NCI-H510A treated with DMSO at 0.1 percent for 48 hours (cell line): ENCODE measurements around the gene SUN5.
"Not testable (repeated sequence)": the region's sequence is repeated elsewhere in the genome, so short reads cannot be mapped to it uniquely, and the experiment has no call there.

Experiments used
- DNase-seq: peaks from one replicate; lab custom pipeline; 2025; lab: John Stamatoyannopoulos, UW

SUN5 gene

GRCh38 chr20:32965115-32965514, 39.1 kb downstream of the SUN5 start:
- no peak for DNase-seq

- no peak for DNase-seq
Observed at GRCh38 chr20:32964575-32964974, 39.7 kb downstream of the SUN5 start.

GRCh38 chr20:32963176-32963575, 41.1 kb downstream of the SUN5 start:
- no peak for DNase-seq

GRCh38 chr20:32962646-32963045, 41.6 kb downstream of the SUN5 start:
- not testable (repeated sequence) for DNase-seq

GRCh38 chr20:32962053-32962452, 42.2 kb downstream of the SUN5 start:
- DNase-seq = no peak

GRCh38 chr20:32960849-32961731, 43.1 kb downstream of the SUN5 start:
- no peak for DNase-seq

DNA sequence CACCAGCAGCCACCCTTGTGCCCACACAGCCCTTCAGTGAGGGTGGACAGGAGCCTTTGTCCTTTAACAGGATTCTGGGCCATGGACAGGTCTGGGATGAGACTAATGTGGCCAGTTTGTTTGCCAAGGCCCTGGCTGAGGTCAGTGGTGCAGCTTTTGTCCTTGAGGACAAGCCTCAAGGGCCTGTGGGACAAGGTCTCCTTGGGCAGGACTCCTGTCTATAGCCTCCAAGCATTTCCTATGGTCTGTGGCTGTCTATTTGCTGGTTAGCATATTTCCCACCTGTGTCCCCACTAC, 44.1 kb downstream of the SUN5 start:
- no peak for DNase-seq

DNA sequence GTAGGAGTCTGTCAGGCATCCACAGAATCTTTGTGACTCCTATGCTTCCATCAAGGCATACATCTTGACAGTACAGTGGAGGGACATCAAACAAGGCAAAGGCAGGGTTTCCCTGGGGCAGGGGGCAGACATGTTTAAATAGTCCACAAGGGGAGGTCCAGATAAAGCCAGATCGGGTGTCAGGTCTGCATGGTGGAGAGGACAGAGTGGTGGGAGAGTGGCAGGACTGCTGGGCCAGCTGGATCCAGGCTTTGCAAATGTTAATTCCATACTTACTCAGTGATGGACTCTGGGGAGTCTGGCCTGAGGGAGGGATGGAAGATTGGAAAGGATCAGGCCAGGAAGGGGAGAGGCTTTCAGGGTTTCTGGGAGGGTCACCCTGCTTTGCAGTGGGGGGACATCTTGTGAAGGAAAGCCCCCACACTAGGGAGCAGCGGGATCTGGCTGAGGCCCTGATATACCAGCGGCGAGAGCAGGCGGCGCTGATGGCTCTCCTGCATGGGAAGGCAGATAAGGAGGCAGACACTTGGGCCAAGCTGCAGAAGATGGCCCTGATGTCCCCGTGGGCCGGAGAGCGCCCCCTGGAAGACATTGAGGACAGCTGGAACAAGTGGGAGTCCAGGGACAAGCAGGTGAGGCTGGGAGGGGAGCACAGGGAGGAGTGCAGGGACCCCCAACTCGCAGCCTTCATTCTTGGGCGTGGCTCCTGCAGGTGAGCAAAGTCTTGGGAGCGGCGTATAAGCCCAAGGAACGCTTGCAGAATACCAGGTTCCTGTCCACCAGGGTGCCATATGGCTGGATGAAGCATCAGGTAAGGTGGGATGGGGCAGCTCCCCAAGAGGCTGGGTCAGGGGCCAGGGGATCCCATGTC, 44.6 kb downstream of the SUN5 start:
- no peak for DNase-seq

- no peak for DNase-seq
Observed at GRCh38 chr20:32958574-32958973, 45.7 kb downstream of the SUN5 start.

- DNase-seq = no peak
Observed at GRCh38 chr20:32957459-32957858, 46.8 kb downstream of the SUN5 start.

- not testable (repeated sequence) for DNase-seq
Observed at GRCh38 chr20:32950539-32950938, 53.7 kb downstream of the SUN5 start.

GRCh38 chr20:32946629-32947028, 57.6 kb downstream of the SUN5 start:
- DNase-seq = no peak

DNA sequence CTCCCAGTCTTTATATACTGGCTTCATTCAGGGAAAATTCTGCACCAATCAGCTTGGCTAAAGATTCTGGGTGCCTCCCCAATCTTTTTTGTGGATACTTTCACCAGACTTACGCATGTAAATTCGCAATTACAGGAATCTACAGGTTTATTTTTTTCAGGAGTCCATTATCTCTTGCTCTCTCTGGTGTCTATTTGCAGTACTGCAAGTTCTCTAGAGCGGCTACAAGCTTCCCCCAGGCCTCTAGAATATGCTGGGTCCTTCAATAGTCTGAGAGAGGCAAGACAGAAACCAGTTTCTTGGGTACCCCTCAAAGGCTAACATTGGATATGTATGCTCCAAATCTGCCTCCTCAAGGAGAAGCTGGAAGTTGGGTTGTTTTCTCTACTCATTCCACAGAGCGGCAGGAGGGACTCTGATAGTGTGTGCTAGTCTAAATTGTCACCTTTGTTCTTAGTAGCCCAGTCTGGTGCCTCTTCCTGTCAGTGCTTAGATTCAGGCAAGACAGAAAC, 58.5 kb downstream of the SUN5 start:
- peak; percentile 3 for DNase-seq

- DNase-seq = no peak
Observed at GRCh38 chr20:32943490-32944052, 60.7 kb downstream of the SUN5 start.

DNA sequence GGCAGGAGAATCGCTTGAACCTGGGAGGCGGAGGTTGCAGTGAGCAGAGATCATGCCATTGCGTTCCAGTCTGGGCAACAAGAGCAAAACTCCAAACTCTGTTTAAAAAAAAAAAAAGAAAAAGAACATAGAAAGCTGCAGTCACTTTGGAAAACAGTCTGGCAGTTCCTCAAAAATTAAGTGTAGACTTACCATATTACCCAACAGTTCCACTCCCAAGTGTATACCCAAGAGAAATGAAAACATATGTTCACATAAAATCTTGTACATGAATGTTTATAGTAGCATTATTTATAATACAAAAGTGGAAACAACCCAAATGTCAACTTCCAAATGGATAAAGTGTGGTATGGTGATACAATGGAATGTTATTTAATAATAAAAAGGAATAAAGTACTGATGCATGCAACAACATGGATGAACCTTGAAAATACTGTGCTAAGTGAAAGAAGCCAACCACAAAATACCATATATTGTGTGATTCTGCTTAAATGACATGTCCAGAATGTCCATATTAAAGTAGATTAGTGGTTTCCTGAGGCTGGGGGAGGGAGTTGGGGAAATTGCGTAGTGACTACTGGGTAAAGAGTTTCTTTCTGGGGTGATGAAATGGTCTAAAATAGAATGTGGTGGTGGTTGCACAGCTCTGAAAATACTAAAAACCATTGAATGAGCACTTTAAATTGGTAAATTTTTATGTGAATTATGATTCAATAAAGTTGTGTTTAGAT, 62.9 kb downstream of the SUN5 start:
- DNase-seq = no peak

GRCh38 chr20:32934580-32934979, 69.7 kb downstream of the SUN5 start:
- no peak for DNase-seq
